GM18520 (cell line): Measurements from ENCODE around the gene DCHS2.
A peak's percentile ranks its signal among the peaks of the same experiment; 100 is the strongest.

Experiments
- ATAC-seq: cut with Tn5 transposase; IDR thresholded peaks from one replicate; pipeline ENCODE4 v1.9.1; 2021; ENCODE audit not compliant: unreplicated experiment

The DCHS2 gene

GRCh38 chr4:154491341-154492271, at the start of gene DCHS2:
DCHS2 (minus strand) TSS chr4:154491799; CDS start chr4:154491355, 444 bp downstream.
- peak; percentile 61 for ATAC-seq

- no peak for ATAC-seq
Measured at GRCh38 chr4:154534296-154534695, 42.7 kb upstream of the DCHS2 start.

- no peak for ATAC-seq
Measured at GRCh38 chr4:154529728-154530519, 38.3 kb upstream of the DCHS2 start.

- ATAC-seq = no peak
Measured at GRCh38 chr4:154528869-154529268, 37.3 kb upstream of the DCHS2 start.

GRCh38 chr4:154527308-154527707, 35.7 kb upstream of the DCHS2 start:
- ATAC-seq = no peak

GRCh38 chr4:154526151-154526550, 34.6 kb upstream of the DCHS2 start:
- no peak for ATAC-seq

- no peak for ATAC-seq
Measured at GRCh38 chr4:154521607-154522006, 30.0 kb upstream of the DCHS2 start.

GRCh38 chr4:154519214-154519613, 27.6 kb upstream of the DCHS2 start:
- ATAC-seq = no peak

GRCh38 chr4:154517591-154517990, 26.0 kb upstream of the DCHS2 start:
- ATAC-seq = no peak

- no peak for ATAC-seq
Measured at GRCh38 chr4:154516318-154517029, 24.9 kb upstream of the DCHS2 start.

GRCh38 chr4:154511981-154512380, 20.4 kb upstream of the DCHS2 start:
- ATAC-seq = no peak

GRCh38 chr4:154511548-154511947, 19.9 kb upstream of the DCHS2 start:
- ATAC-seq = no peak

GRCh38 chr4:154507156-154507555, 15.6 kb upstream of the DCHS2 start:
- ATAC-seq = no peak

- ATAC-seq = no peak
Measured at GRCh38 chr4:154506253-154506652, 14.7 kb upstream of the DCHS2 start.

- ATAC-seq = no peak
Measured at GRCh38 chr4:154503598-154503997, 12.0 kb upstream of the DCHS2 start.

- ATAC-seq = no peak
Measured at GRCh38 chr4:154502111-154502510, 10.5 kb upstream of the DCHS2 start.

GRCh38 chr4:154497889-154498288, 6.3 kb upstream of the DCHS2 start:
- ATAC-seq = no peak

- no peak for ATAC-seq
Measured at GRCh38 chr4:154495867-154496266, 4.3 kb upstream of the DCHS2 start.

GRCh38 chr4:154492288-154492687, 689 bp upstream of the DCHS2 start:
- no peak for ATAC-seq

- peak; percentile 51 for ATAC-seq
Measured at GRCh38 chr4:154490583-154491340, 837 bp downstream of the DCHS2 start.

GRCh38 chr4:154490234-154490582, 1.4 kb downstream of the DCHS2 start:
- ATAC-seq = no peak
